PFSK-1 (cell line): ENCODE results near the gene CAMKMT.

Source experiments
- FOXP2 ChIP-seq: optimal IDR thresholded peaks from 2 replicates; pipeline ENCODE3; 2011; ENCODE audit warnings: borderline replicate concordance, control low read depth, inconsistent platforms; ENCODE audit not compliant: insufficient read depth; ENCODE audit errors: extremely low read length, extremely low read depth
- POLR2AphosphoS5 ChIP-seq: IDR thresholded peaks from 2 replicates; pipeline ENCODE4 v1.6.1; 2012; ENCODE audit warnings: low read depth, mild to moderate bottlenecking, control low read depth, low read length, moderate library complexity
- REST ChIP-seq, 2 experiments: IDR thresholded peaks; 2 replicates each; pipeline versions ENCODE4 v1.6.1 to v1.8.0; 2011 to 2012; ENCODE audit warnings: low read depth in 2 of 2, low read length in 2 of 2, control low read depth in 1 of 2, inconsistent platforms in 1 of 2, mild to moderate bottlenecking in 1 of 2, moderate library complexity in 1 of 2; ENCODE audit not compliant: insufficient read depth in 1 of 2
- SIN3A ChIP-seq: IDR thresholded peaks from 2 replicates; pipeline ENCODE4 v1.6.1; 2012; ENCODE audit warnings: mild to moderate bottlenecking, low read length, moderate library complexity, borderline replicate concordance; ENCODE audit not compliant: insufficient read depth
- TAF1 ChIP-seq: IDR thresholded peaks from 2 replicates; pipeline ENCODE4 v1.6.1; 2012; ENCODE audit warnings: low read length, control low read depth, borderline replicate concordance; ENCODE audit not compliant: insufficient read depth

GRCh38 chr2:44810892-44811530 is 449.3 kb downstream of the CAMKMT start:
- TF ChIP-seq POLR2AphosphoS5 (no peak), SIN3A (no peak), REST (IDR thresholded peaks at IDR 0.05; ENCODE audit: insufficient read depth in 1 of 2, low read depth in 2 of 2, low read length in 2 of 2) (no peak), FOXP2 (no peak), TAF1 (no peak)
